Thyroid gland (tissue), 4 donors: ENCODE results near the gene HIRIP3. TPM values are rescaled to one million over a fixed set of nuclear protein-coding genes. Genes with fewer than 3 reads are reported as not detected.
"Not testable (repeated sequence)": the region's sequence is repeated elsewhere in the genome, so short reads cannot be mapped to it uniquely, and the experiment has no call there.

ENCODE experiments used
- DNase-seq, 2 donors: peaks; one replicate each; pipeline ENCODE4 v3.0.0-alpha.2; 2019
- H3K27ac ChIP-seq, 3 donors: fragments of 200-600 bp; sonication (generic); 1 replicate in 2 of 3; 2 replicates in 1 of 3; pipeline ENCODE4 v1.5.1; 2016 to 2019; ENCODE audit warnings: mild to moderate bottlenecking in 1 of 3, moderate library complexity in 1 of 3
- H3K27me3 ChIP-seq: fragments of 200-600 bp; sonication (generic); one replicate; pipeline ENCODE4 v1.5.1; 2019
- H3K36me3 ChIP-seq, 2 donors: fragments of 200-600 bp; sonication (generic); one replicate each; pipeline ENCODE4 v1.5.1; 2016 to 2019
- H3K4me1 ChIP-seq, 2 donors: fragments of 200-600 bp; sonication (generic); one replicate each; pipeline ENCODE4 v1.5.1; 2017 to 2019
- H3K4me3 ChIP-seq, 3 donors: fragments of 200-600 bp; sonication (generic); replicated peaks in 1 of 3; 1 replicate in 2 of 3; 2 replicates in 1 of 3; pipeline ENCODE4 v1.5.1; 2016; ENCODE audit warnings: mild to moderate bottlenecking in 1 of 3
- H3K9me3 ChIP-seq: fragments of 200-600 bp; sonication (generic); one replicate; pipeline ENCODE4 v1.5.1; 2017
- POLR2A ChIP-seq, 2 donors: fragments of 450-650 bp; IDR thresholded peaks; one replicate each; pipeline ENCODE4 v1.6.1; 2017; ENCODE audit warnings: antibody characterized with exemption in 2 of 2, mild to moderate bottlenecking in 2 of 2, moderate library complexity in 1 of 2
- WGBS, 2 donors: methylation state at CpG; one replicate each; pipeline ENCODE4 v1.1.5; 2017; 5-methylcytosine and 5-hydroxymethylcytosine counted together
- intact Hi-C: fragments of 100-400 bp; cut with DNase I; formaldehyde crosslinking; loops from one replicate; pipeline ENCODE4 v1.15.1; 2023
- total RNA-seq, 4 donors: library from RNA; depleted of rRNA; stranded (reverse); fragments of >200 nt; gene quantifications; one replicate each; pipeline ENCODE4 v1.2.3, GENCODE V29; 2016
- TF ChIP-seq, protein P1 (sequence below), 6 experiments: fragments of 200-600 bp in 3 of 6; fragments of 450-650 bp in 3 of 6; sonication (generic) in 3 of 6; IDR thresholded peaks; one replicate each; pipeline ENCODE4 v1.5.1; 2016 to 2019; ENCODE audit warnings: antibody characterized with exemption in 6 of 6, mild to moderate bottlenecking in 2 of 6, inconsistent platforms in 1 of 6, moderate library complexity in 1 of 6

The HIRIP3 gene
- total RNA-seq, 4 donors from 2014 or later: 10.7 to 23.1 (median 18.4) TPM

GRCh38 chr16:29962344-29962994, 32.9 kb downstream of the HIRIP3 start:
- Histone ChIP-seq H3K36me3 (no peaks in the 10 kb centered on the region), H3K27ac (peak overlapping the region; percentile 78 to 91 (median 82)), H3K27me3 (no peaks in the 10 kb centered on the region), H3K4me1 (peaks cover 0 to 12% of the 10 kb centered on the region in 2 donors), H3K9me3 (no peaks in the 10 kb centered on the region), H3K4me3 (peak overlapping the region; percentile 67 to 78 (median 77))
- DNase-seq: peak in 1 of 2 donors; percentile 15
- WGBS, 2 donors: 6 to 10% methylated on average over 18 of the region's 18 CpGs
- TF ChIP-seq, protein P1, sequence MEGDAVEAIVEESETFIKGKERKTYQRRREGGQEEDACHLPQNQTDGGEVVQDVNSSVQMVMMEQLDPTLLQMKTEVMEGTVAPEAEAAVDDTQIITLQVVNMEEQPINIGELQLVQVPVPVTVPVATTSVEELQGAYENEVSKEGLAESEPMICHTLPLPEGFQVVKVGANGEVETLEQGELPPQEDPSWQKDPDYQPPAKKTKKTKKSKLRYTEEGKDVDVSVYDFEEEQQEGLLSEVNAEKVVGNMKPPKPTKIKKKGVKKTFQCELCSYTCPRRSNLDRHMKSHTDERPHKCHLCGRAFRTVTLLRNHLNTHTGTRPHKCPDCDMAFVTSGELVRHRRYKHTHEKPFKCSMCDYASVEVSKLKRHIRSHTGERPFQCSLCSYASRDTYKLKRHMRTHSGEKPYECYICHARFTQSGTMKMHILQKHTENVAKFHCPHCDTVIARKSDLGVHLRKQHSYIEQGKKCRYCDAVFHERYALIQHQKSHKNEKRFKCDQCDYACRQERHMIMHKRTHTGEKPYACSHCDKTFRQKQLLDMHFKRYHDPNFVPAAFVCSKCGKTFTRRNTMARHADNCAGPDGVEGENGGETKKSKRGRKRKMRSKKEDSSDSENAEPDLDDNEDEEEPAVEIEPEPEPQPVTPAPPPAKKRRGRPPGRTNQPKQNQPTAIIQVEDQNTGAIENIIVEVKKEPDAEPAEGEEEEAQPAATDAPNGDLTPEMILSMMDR (IDR thresholded peaks at IDR 0.05): no peak
- no peak for TF ChIP-seq POLR2A (IDR thresholded peaks at IDR 0.05)
- intact Hi-C loops: no loop called here

- Histone ChIP-seq H3K36me3 (no peaks in the 10 kb centered on the region), H3K9me3 (no peaks in the 10 kb centered on the region), H3K4me3 (peak within 1 kb of the TSS; percentile 67 to 78 (median 77)), H3K4me1 (peaks cover 0 to 12% of the 10 kb centered on the region in 2 donors), H3K27ac (peak within 1 kb of the TSS; percentile 78 to 91 (median 82)), H3K27me3 (no peaks in the 10 kb centered on the region)
- TF ChIP-seq, protein P1 (IDR thresholded peaks at IDR 0.05): peak in 5 of 6 experiments; percentile 21 to 73 (median 58)
- peak in 1 of 2 donors; percentile 76 for TF ChIP-seq POLR2A (IDR thresholded peaks at IDR 0.05)
- intact Hi-C loops: no loop called here
- DNase-seq: peak; percentile 88 to 89
- 1% methylated on average over 13 to 39 of the region's 75 CpGs for WGBS, 2 donors
These were observed 33.7 kb downstream of the HIRIP3 start, which contains the start of gene TMEM219 for GRCh38 chr16:29961479-29962343. Gene TMEM219 (plus strand): TSS chr16:29962079. CDS start chr16:29963144, 1,065 bp downstream.

DNA sequence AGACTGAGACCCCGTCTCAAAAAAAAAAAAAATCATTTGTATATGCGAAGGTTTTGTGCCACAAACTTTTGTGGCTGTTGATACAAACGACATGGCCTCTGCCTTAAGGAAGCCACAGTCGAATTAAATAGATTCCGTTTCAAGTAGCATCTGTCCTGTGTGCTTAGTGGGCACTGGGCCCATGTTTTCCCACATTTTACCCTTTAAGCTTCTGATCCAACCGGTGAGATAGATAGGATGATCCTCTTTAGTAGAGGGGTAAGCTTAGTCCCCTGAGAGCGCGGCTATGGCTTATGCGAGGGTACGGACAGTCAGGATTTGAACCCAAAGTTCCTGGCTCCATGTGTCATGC, 34.3 kb downstream of the HIRIP3 start:
- Histone ChIP-seq H3K9me3 (no peaks in the 10 kb centered on the region), H3K4me1 (peaks cover 0 to 12% of the 10 kb centered on the region in 2 donors), H3K27me3 (no peaks in the 10 kb centered on the region), H3K4me3 (peak overlapping the region in 2 of 3 donors; percentile 67 to 78), H3K27ac (peak overlapping the region in 2 of 3 donors; percentile 82 to 91), H3K36me3 (no peaks in the 10 kb centered on the region)
- no peak for TF ChIP-seq POLR2A (IDR thresholded peaks at IDR 0.05)
- TF ChIP-seq, protein P1 (IDR thresholded peaks at IDR 0.05): no peak
- intact Hi-C loops: no loop called here
- no peak for DNase-seq
- WGBS, 2 donors: 51 to 61% methylated on average over 10 of the region's 10 CpGs

DNA sequence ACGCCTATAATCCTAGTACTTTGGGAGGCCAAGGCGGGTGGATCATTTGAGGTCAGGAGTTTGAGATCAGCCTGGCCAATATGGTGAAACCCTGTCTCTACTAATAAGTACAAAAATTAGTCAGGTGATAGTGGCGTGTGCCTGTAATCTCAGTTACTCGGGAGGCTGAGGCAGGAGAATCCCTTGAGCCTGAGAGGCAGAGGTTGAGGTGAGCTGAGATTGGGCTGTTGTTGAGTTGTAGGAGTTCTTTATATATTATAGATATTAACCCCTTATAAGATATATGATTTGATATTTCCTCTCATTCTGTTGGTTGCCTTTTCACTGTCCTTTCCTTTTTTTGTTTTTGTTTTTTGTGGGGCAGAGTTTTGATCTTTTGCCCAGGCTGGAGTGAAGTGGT, 35.6 kb downstream of the HIRIP3 start:
- H3K27me3 ChIP-seq, H3K27ac ChIP-seq, H3K4me3 ChIP-seq, H3K36me3 ChIP-seq, DNase-seq, intact Hi-C loops, H3K9me3 ChIP-seq: not testable (repeated sequence)
- H3K4me1 ChIP-seq: peaks cover 0 to 12% of the 10 kb centered on the region in 2 donors
- 88 to 97% methylated on average over 4 of the region's 4 CpGs for WGBS, 2 donors

DNA sequence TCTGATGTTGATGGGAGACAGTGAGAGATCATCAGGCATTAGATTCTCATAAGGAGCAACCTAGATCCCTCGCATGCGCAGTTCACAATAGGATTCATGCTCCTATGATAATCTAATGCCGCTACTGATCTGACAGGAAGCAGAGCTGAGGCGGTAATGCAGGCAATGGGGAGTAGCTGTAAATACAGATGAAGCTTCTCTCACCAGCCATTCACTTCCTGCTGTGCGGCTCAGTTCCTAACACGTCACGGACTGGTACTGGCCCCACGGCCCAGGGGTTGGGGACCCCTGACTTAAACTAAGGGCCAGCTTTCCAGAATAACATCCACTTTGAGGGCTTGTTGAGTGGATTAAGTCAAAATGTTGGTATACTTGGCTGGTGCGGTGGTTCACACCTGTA, 36.1 kb downstream of the HIRIP3 start:
- peaks cover 0 to 12% of the 10 kb centered on the region in 2 donors for H3K4me1 ChIP-seq
- intact Hi-C loops: no loop called here
- DNase-seq: no peak

More for the DNA sequence above, 36.1 kb downstream of the HIRIP3 start:
- Histone ChIP-seq H3K36me3 (no peaks in the 10 kb centered on the region), H3K4me3 (no peak overlapping the region), H3K27me3 (no peaks in the 10 kb centered on the region), H3K27ac (no peak overlapping the region), H3K9me3 (no peaks in the 10 kb centered on the region)
- TF ChIP-seq, protein P1 (IDR thresholded peaks at IDR 0.05): no peak
- WGBS, 2 donors: 82 to 85% methylated on average over 2 to 9 of the region's 9 CpGs
